SIG-M5 (cell line): ENCODE data around the gene TCF12.

ENCODE experiments used
- DNase-seq: peaks from one replicate; lab custom pipeline; 2025; lab: John Stamatoyannopoulos, UW

TCF12 gene

DNA sequence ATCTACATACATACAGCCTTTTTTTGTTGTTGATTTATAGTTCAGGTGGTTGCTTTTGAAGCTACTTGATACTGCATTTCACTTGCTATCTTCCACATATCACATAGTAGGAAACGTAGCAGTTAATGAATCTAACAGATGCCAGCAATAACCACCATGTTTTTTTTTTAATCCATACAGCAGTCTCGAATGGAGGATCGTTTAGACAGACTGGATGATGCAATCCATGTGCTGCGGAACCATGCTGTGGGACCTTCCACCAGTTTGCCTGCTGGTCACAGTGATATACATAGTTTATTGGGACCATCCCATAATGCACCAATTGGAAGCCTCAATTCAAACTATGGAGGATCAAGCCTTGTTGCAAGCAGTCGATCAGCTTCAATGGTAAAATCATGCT, 334.6 kb downstream of the TCF12 start:
- DNase-seq: no peak

DNA sequence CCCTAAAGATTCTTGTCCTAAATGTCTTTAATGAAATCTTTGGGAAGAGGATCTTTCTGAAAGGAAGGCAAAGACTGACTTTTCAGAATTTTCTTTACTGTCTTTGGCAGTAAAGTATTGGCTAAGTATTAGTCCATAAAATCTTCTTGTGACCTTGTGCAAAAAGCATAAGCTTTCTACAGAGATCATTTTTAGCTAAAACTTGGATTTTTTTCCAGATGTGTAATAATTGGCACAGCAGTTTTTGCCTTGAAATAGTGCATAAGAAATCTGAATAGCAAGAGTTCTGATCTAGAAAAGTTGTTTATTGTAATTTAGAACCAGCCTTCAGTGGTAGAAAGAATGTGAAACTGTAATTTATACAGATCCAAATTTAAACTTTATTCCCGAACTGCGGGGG, 335.1 kb downstream of the TCF12 start:
- DNase-seq: no peak

DNA sequence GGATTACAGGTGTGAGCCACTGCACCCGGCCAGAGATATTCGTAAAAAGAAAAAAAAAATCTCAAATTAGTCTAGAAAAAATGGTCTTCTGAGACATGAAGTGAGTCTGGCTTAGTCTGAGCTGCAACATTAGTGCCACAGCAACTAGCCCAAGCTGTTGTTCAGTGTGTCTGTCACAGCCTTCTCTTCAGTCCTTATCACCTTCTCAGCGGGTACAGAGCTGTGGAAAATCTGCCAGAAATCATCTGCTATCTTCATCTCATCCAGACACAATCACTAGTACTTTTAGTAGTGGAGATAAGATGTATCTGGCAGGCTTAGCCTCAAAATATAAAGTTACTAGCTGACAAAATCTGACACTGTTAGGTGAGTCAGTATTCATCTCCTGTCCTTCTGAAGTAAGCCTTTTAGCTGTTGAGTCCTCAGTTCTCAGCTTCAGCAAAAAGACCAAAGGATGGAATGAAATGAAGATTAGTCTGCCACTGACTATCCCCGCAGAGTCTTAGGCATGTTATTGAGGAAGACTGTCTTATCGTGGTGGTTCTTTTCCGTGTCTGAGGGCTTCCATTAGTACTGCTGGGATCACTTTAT, 337.4 kb downstream of the TCF12 start:
- no peak for DNase-seq

DNA sequence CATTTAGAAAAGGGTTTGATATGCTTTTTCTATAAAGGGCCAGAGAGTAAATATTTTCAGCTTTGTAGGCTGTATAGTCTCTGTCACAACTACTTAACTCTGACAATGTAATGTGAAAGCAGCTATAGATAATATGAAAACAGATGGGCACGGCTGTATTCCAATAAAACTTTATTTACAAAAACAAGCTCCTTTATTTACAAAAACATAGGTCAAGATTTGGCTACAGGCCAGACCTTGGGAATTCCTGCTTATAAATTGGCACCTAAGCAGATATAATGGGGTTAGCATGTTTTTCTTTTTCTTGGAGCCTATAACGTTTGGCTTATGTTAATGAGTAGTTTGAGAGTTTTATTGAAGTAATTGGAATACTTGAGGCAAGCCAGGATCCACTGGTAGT, 338.5 kb downstream of the TCF12 start:
- DNase-seq: no peak

DNA sequence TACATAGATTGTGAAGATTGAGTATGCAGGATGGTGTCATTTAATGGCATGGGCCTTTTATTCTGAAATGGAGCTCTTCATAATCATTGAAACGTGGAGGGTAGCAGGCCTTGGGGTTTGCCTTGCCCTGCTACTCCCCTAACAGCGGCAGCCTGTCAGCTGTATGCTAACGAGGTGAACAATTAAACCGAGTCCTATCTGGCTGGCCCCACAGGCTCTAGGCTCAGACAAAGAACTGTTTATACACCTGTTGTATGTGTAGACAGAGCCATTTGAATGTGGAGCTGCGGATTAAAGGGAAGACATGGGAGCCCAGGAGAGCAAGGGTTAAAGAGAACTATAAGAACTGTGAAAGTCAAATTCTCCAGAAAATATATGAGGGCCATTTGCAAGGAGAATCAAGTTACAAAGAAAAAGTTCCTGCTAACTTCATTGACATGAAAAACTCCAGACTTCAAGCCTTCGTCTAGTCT, 341.2 kb downstream of the TCF12 start:
- no peak for DNase-seq

DNA sequence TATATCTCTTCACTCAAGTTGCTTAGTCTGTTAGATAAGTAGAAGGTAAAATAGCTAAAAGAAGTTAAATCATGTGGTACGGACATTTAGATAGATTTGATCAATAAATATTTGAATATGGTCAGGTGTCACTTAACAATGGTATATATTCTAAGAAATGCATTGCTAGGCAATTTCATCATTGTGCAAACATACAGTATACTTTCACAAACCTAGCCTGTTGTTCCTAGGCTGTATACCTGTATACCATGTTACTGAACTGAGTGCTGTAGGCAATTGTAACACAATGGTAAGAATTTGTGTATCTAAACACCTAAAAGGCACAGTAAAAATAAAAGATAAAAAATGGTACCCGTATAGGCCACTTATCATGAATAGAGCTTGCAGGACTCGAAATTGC, 345.1 kb downstream of the TCF12 start:
- no peak for DNase-seq

DNA sequence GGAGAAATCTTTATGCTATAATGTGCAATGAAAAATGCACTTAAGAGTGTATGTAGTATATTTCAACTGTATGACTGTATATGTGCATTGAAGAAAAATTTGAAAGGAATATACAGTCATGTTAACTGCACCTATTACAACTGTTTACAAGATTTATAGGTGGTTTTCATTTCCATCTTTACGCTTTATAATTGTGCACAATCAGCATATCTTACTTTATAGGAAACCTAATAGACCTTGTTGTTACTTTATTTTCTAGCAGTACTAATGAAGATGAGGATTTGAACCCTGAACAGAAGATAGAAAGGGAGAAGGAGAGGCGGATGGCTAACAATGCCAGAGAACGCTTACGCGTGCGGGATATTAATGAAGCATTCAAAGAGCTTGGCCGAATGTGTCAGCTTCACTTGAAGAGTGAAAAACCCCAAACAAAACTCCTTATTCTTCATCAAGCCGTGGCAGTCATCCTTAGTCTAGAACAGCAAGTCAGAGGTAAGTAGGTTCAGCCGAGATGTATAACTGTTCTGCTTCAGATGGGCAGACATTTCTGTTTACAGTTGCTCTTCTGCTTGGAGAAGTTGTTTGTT, 354.4 kb downstream of the TCF12 start:
- no peak for DNase-seq

DNA sequence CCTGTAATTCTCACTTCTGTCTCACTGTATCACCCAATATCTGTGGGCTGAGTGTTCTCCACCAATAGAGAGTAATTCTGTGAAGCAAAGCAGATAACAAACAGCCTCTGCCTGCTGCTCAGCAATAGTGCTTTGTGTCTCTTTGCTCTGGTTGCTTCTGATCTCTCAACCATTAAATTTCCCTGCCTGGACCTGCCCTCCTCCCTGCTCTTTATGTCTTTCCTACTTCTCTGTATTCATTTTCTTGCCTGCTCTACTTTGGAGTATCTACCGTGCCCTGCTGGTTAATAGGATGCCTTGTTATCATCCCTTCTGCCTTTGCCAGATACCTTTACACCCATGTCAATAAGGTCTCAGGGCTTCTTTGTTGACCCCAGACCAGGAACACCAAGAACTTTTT, 355.0 kb downstream of the TCF12 start:
- DNase-seq: no peak

DNA sequence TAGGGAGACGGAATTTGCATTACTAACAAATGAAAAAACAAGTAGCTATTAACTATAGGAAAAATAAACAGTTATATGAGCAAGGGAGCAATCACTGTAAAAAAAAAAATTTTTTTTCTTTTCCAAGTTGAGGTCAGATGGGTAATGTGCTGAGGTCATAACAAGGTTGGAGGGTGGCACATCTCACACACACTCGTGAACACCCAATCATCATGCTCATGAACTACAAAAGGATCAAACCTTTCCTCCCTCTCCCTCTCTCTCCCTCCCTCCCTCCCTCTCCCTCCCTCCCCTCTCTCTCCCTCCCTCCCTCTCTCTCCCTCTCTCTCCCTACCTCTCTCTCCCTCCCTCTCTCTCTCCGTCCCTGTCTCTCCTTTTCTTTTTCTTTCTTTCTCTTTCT, 360.0 kb downstream of the TCF12 start:
- DNase-seq: no peak

DNA sequence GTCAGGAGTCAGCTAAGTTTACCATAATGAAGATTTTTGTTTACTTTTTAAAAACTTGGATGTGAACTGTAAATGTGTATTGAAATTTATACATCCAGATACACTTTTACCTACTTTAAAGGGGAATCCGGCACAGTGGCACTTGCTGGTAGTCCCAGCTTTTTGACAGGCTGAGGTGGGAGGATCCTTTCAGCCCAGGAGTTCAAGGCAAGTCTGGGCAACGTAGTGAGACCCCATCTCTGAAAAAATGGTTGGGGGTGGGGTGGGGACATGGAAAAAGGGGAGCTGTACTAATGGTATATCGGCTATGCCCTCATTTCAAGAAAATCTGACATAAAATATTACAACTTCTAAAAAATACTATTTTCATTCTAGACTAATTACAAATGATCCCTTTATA, 362.0 kb downstream of the TCF12 start:
- DNase-seq: no peak

DNA sequence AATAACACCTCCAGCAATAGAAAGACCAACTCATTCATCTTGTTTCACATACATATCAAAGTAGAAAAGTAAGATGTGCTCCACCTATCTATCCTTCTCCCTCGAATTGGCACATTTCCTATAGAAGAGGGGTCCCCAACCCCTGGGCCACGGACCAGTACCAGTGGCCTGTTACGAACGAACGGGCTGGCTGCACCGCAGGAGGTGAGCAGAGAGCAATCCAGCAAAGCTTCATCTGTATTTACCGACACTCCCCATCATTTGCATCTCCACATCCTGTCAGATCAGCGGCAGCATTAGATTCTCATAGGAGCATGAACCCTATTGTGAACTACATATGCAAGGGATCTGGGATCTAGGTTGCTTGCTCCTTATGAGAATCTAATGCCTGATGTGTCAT, 362.9 kb downstream of the TCF12 start:
- DNase-seq: no peak

DNA sequence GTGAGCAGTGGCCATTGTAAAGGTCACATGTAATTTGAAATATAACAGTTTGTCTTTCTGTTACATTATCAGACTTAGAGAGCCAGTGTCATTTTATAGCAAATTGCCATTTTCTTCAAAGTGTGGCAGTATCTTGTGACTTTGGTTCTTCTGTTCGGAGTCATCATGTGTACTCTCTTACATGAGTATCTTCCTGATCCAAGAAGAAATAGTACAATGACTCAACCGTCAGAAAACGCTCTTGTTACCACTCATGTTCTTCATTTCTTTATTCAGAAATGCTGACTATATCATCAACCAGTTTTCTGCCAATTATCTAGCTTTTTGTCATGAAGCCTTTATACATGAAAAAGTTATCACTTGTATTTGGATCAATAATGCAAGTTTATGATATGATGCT, 364.2 kb downstream of the TCF12 start:
- no peak for DNase-seq

DNA sequence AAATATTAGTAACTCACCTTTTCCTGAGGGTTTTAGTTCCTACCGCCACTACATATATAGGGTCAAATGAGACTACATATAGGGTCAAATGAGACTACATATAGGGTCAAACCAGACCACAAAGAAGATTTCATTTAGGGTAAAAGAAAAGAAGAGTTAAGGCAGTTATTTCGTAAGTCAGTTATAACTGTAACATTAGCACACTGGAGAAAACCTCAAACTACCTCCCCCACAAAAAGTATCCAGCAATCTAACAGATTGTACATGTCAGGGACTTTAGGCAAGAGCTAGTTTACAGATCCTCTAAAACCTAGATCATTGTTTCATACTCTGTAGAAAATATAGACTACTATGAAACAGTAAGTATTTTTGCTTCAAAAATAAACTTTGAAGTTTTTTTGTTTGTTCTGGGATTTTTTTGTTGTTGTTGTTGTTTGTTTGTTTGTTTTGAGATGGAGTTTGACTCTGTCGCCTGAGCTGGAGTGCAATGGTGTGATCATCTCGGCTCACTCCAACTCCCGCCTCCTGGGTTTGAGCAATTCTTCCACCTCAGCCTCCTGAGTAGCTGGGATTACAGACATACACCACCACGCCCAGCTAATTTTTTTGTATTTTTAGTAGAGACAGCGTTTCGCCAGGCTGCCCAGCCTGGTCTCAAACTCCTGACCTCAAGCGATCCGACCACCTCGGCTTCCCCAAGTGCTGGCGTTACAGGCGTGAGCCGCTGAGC, 365.5 kb downstream of the TCF12 start:
- peak; percentile 47 for DNase-seq

DNA sequence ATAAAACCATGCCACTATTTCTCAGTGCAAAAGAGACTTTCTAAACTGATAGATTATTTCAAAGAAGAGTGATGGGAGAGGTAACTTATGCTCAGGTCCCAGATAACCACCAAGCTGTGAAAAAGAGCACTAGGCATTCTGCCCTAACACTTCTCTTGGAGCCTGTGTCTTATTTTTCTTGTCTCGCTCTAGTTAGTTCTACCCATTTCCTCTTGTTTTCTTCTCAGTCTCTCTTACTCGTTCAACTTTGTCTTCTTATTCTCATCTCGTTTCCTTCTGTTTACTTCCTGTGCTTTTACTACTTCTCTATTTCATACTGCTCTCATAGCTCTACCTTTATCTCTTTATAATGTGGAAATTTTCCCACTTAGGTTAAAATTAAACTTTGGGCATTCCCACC, 366.1 kb downstream of the TCF12 start:
- no peak for DNase-seq

DNA sequence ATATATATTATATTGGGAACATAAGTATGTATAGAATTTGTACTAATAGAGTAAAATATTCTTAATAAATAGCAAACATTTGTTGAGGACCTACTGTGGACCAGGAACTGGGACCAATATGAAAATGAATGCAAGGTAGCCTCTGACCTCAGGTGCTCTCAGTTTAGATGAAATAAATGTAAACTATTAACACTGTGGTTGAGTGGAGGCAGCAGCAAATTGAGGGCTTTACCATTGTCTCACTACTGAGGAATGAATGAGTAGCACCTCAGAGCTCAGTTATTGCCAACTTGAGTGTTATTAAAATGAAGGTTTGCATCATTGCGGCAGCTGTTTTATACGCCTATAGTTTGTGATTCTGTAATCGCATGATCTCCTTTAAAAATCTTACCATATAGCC, 366.9 kb downstream of the TCF12 start:
- DNase-seq: no peak

DNA sequence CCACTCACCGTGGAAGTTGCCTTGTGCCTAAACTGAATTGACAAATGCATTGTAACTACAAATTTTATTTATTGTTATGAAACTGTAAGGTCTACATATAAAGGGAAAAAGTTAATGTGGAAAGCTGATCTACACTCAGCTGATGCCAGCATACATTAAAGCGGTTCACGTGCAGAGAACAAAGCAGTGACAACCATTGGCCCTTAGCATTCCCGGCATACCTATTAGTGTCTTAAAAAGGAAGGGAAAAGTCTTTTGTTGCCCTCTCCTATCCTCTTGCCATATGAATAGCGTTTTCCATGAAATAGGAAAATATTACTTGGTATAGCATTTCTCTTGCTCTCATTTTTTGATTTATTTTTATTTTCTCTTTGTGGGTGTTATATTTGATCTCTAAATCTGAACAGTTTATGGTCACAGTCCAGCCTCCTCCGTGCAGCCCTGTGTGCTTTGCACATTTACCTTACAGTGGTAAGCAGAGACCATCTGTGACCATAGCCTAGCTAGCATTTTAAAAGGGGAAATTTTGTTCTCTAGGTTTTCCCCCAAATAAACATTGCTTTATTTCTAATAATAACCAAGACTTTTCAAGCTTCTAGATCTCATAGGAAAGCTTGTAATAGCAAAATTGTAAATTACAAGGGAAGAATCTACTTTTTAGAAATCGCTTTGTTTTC, 368.1 kb downstream of the TCF12 start:
- no peak for DNase-seq

DNA sequence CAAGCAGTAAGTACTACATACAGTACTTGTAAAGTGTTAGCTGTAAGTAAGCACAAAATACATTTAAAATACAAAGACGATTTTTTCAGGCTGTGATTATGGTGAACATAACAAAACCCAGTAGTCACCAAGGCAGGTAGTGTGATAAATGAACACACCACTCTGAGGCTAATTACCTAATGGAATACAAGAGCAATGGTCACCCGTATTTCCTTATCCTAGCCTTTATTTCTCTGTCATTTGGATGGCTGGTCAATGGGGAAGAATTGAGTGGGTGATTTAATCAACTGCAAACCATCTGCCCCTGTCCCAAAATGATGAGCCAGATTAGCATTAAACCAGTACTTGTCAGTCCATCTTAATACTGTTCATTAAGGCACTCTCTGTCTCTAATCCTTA, 368.7 kb downstream of the TCF12 start:
- no peak for DNase-seq

DNA sequence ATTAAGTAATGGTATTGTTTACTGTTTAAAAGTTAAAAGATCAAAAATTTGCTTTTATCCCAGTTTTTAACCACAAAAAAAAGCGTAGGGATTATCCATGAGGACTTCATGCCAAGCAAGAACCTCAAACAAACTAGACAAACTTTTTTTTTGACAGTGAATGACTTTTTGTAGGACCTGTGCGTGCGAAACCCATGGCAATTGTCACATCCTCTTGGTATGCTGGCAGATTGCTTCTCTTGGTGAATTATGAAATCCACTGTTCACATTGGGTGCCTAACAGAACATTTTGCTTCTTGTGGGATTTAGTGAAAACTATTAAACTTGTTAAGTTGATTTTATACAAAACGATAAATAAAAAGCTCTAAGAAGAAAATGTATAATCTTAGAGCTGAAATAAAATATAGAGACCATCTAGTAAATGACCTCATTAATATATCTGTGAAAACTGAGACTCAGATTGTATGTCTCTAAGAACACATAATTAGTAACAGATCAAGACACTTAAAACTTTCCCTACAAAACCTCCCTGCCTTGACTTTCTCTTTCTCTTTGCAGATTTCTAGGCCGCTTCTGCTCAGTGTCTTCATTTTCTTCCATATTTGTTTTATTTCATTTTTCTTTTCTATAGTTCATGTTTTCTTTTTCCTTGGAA, 370.6 kb downstream of the TCF12 start:
- DNase-seq: no peak

DNA sequence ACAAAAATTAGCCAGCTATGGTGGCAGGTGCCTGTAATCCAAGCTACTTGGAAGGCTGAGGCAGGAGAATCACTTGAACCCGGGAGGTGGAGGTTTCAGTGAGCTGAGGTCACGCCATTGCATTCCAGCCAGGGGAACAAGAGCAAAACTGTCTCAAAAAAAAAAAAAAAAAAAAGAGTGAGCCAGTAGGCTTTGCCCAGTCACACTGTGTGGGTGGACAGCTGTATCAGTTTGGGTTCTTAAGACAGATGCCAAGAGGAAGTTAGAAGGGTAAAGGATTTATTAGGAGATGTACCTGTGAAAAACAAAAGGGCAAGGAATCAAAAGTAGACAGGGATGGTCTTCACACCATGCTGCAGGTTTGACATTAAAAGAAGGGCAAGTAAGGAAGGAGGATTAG, 371.7 kb downstream of the TCF12 start:
- no peak for DNase-seq

DNA sequence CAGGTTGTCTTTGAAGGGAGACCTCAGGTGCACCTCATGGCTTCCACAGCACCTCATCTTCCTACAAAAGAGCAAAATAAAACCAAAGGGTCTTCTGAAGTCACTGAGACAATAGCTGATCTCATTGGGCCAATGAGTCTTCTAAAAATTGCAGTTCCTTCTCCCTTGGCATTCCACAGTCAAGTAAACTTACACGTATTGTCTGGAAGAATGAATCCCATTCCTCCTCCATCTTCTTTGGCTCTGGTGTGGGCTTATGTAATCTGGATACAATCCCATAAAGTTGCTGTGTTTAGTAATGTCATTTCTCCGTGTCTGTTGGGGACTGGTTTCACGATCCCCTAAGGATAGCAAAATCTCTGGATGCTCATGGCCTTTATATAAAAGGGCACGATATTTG, 372.4 kb downstream of the TCF12 start:
- no peak for DNase-seq

DNA sequence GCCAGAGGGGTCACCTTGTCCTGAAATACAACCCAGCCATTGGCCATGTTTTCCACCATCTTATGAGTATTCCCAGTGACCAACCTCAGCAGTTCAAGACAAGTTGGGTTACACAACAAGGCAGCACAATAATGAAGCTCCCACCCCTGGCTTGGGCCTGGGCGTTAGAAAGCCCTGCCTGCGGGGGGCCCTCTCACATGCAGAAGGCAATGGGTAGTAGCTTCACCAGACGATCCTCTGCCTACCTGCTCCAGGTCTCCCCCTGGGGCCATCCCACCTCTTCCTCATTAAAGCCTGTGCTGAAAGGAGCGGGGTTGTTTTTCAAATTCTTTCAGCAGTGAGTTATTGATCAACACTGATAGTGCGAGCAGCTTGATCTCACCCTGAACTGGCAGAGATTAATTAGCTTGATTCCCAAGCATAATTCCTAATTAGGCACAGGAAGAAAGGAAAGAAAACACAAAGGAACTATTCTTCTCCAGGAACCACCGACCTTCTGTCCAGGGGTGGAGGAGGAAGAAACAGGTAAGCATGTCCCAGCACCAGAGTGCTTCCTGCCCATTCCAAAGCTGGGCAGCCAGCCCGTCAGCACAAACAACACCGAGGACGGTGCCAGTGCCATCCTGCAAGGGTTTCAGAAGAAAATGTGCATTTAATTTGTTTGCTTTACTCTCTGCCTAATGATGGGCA, 378.2 kb downstream of the TCF12 start:
- no peak for DNase-seq

DNA sequence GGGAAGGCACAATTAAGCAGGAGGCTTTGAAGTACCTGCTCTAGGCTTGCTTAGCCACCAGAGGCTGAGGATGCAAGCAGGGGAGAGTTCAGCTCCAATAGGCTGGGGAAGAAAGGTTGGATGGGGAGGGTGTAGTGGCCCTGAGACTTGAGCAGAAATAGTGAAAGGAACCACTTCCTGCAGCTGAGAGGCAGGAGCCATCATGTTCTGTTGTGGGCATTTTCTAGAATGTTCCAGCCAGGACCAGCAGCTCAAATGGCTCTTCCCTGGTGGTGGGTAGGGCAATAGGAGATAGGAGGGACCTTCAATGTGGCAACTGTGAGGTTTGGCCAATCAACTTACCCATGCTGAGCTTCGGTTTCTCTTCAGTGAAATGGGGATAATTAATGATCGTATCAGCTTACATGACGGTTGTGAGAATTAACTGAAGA, 378.7 kb downstream of the TCF12 start:
- no peak for DNase-seq
